Suprapubic skin (tissue), 4 donors: ENCODE results near the gene SLC9A9. TPM values are rescaled to one million over a fixed set of nuclear protein-coding genes. Genes with fewer than 3 reads are reported as not detected.

Experiments used
- DNase-seq, 2 donors: peaks; one replicate each; pipeline ENCODE4 v3.0.0-alpha.2; 2019; ENCODE audit warnings: low spot score in 2 of 2
- H3K27ac ChIP-seq: fragments of 200-600 bp; sonication (generic); one replicate; pipeline ENCODE4 v1.5.1; 2019
- H3K27me3 ChIP-seq: fragments of 200-600 bp; sonication (generic); one replicate; pipeline ENCODE4 v1.5.1; 2019
- H3K36me3 ChIP-seq: fragments of 200-600 bp; sonication (generic); one replicate; pipeline ENCODE4 v1.5.1; 2019
- H3K4me1 ChIP-seq: fragments of 200-600 bp; sonication (generic); one replicate; pipeline ENCODE4 v1.5.1; 2019
- H3K4me3 ChIP-seq: fragments of 200-600 bp; sonication (generic); one replicate; pipeline ENCODE4 v1.5.1; 2019; ENCODE audit warnings: mild to moderate bottlenecking
- H3K9me3 ChIP-seq: fragments of 200-600 bp; sonication (generic); one replicate; pipeline ENCODE4 v1.5.1; 2019
- EP300 ChIP-seq: sonication (generic); formaldehyde crosslinking; IDR thresholded peaks from one replicate; pipeline ENCODE4 v1.6.1; 2017; ENCODE audit warnings: antibody characterized with exemption
- POLR2A ChIP-seq, 2 donors: fragments of 450-650 bp; IDR thresholded peaks; one replicate each; pipeline ENCODE4 v1.6.1; 2017; ENCODE audit warnings: antibody characterized with exemption in 2 of 2, mild to moderate bottlenecking in 2 of 2, moderate library complexity in 2 of 2
- POLR2AphosphoS5 ChIP-seq, 3 donors: sonication (generic); formaldehyde crosslinking; IDR thresholded peaks; one replicate each; pipeline ENCODE4 v1.6.1; 2017; ENCODE audit warnings: antibody characterized with exemption in 3 of 3
- WGBS: methylation state at CpG from one replicate; pipeline ENCODE4 v1.1.5; 2018; 5-methylcytosine and 5-hydroxymethylcytosine counted together
- total RNA-seq, 4 donors: library from RNA; depleted of rRNA; stranded (reverse); fragments of >200 nt; gene quantifications; one replicate each; pipeline ENCODE4 v1.1.0, GENCODE V29; 2016
- TF ChIP-seq, protein P1 (sequence below), 2 donors: fragments of 200-600 bp in 1 of 2; fragments of 450-650 bp in 1 of 2; sonication (generic) in 1 of 2; IDR thresholded peaks; one replicate each; pipeline ENCODE4 v1.5.1; 2016 to 2019; ENCODE audit warnings: antibody characterized with exemption in 2 of 2, mild to moderate bottlenecking in 1 of 2, moderate library complexity in 1 of 2

The SLC9A9 gene
- total RNA-seq, 4 donors from 2014 or later, result 16.6 to 51.0 (median 30.0) TPM

DNA sequence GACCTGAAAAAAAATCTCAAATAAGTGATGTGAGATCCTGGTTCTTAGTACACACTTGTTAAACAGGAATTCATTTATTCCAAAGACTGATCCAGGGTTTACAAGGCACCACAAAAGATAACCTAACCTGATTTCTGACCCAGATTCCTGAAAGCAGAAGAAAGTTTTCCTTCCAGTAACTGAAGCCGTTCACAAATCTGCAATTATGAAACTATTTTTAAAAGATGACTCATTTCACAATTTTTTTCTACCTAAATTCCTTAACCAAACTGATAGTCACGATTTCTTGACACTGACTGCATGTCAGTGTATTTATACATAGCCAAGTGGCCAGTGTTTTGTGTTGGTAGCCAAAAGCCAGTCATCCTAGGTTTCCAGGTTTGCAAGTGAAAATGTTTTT, 17.1 kb downstream of the SLC9A9 start:
- Histone ChIP-seq H3K4me1 (peaks cover 21% of the 10 kb centered on the region), H3K36me3 (no peaks in the 10 kb centered on the region), H3K27me3 (no peaks in the 10 kb centered on the region), H3K27ac (peak overlapping the region; percentile 51), H3K9me3 (no peaks in the 10 kb centered on the region), H3K4me3 (no peak overlapping the region)
- no peak for DNase-seq
- WGBS, result 6% methylated on average over 2 of the region's 2 CpGs
- TF ChIP-seq, protein P1, sequence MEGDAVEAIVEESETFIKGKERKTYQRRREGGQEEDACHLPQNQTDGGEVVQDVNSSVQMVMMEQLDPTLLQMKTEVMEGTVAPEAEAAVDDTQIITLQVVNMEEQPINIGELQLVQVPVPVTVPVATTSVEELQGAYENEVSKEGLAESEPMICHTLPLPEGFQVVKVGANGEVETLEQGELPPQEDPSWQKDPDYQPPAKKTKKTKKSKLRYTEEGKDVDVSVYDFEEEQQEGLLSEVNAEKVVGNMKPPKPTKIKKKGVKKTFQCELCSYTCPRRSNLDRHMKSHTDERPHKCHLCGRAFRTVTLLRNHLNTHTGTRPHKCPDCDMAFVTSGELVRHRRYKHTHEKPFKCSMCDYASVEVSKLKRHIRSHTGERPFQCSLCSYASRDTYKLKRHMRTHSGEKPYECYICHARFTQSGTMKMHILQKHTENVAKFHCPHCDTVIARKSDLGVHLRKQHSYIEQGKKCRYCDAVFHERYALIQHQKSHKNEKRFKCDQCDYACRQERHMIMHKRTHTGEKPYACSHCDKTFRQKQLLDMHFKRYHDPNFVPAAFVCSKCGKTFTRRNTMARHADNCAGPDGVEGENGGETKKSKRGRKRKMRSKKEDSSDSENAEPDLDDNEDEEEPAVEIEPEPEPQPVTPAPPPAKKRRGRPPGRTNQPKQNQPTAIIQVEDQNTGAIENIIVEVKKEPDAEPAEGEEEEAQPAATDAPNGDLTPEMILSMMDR (IDR thresholded peaks at IDR 0.05), result no peak
- TF ChIP-seq POLR2A (IDR thresholded peaks at IDR 0.05) (no peak), POLR2AphosphoS5 (IDR thresholded peaks at IDR 0.05) (no peak), EP300 (no peak)

DNA sequence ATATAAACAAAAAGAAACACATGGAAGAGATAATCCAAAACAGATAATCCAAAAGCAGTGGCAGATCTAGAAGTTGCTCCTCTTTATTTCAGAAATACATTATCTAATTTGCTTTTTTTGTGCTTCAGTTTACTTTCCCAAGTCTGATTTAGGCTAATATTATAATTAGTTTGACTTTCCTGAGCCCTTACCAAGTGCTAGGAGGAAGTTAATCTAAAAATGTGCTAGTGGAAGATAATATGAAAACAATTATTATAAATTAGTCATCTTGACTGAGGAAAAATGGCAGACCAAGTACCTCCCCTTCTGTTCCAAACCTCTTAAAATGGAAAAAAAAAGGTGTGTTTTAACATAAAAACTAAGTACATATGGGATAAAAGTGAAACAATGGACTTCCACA, 17.5 kb downstream of the SLC9A9 start:
- Histone ChIP-seq H3K36me3 (no peaks in the 10 kb centered on the region), H3K9me3 (no peaks in the 10 kb centered on the region), H3K27me3 (no peaks in the 10 kb centered on the region), H3K4me3 (no peak overlapping the region), H3K4me1 (peaks cover 21% of the 10 kb centered on the region), H3K27ac (peak overlapping the region; percentile 51)
- TF ChIP-seq POLR2A (IDR thresholded peaks at IDR 0.05), result no peak
- TF ChIP-seq, protein P1 (IDR thresholded peaks at IDR 0.05), result no peak
- TF ChIP-seq EP300, result no peak
- TF ChIP-seq POLR2AphosphoS5 (IDR thresholded peaks at IDR 0.05), result no peak
- DNase-seq, result no peak

DNA sequence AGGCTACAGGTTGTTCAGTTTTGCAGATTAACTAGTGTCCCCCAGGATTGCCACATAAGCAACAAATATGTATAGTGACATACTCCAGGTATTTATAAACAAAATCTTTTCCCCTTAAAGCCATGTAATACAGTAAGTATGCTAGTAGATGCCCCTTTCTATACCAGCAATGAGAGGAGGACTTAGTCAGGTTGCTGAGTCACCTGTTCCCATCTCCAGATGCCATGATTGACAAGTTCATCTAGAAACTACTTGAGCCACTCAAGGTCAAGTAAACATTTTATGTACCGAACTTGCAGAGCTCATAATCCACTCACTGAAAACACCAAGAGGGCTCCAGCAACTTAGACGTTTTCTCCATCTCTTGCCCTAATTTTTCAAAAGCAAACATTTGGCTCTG, 18.2 kb downstream of the SLC9A9 start:
- peaks cover 24% of the 10 kb centered on the region for H3K4me1 ChIP-seq
- TF ChIP-seq, protein P1 (IDR thresholded peaks at IDR 0.05), result no peak
- TF ChIP-seq POLR2AphosphoS5 (IDR thresholded peaks at IDR 0.05) (no peak), EP300 (no peak), POLR2A (IDR thresholded peaks at IDR 0.05) (no peak)
- no peak overlapping the region for H3K4me3 ChIP-seq
- H3K36me3 ChIP-seq, result no peaks in the 10 kb centered on the region
- no peaks in the 10 kb centered on the region for H3K9me3 ChIP-seq
- no peak for DNase-seq
- no peak overlapping the region for H3K27ac ChIP-seq
- WGBS, result 60% methylated on average over 2 of the region's 2 CpGs
- no peaks in the 10 kb centered on the region for H3K27me3 ChIP-seq

DNA sequence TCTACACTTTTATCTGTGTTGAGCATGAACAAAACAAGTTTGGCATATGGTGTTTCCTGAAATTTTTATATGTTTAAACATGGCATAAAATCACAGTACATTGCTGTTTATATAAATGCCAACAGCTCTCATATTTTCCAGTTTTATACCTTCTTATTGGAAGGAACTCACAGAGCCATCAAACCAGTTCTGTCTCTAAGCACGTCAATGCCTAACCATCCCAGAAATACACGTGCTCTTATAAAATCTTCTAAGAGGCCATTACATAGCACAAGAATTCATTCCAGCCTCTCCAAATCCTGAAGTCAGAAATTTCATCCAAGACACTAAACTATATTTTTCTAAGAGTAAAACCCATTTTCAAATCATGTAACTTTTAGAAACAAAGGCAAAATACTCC, 20.8 kb downstream of the SLC9A9 start:
- Histone ChIP-seq H3K27me3 (no peaks in the 10 kb centered on the region), H3K9me3 (no peaks in the 10 kb centered on the region), H3K36me3 (no peaks in the 10 kb centered on the region), H3K4me1 (peaks cover 27% of the 10 kb centered on the region), H3K4me3 (no peak overlapping the region), H3K27ac (no peak overlapping the region)
- DNase-seq, result no peak
- TF ChIP-seq POLR2AphosphoS5 (IDR thresholded peaks at IDR 0.05), result no peak
- TF ChIP-seq EP300, result no peak
- TF ChIP-seq POLR2A (IDR thresholded peaks at IDR 0.05), result no peak
- TF ChIP-seq, protein P1 (IDR thresholded peaks at IDR 0.05), result no peak
- WGBS, result 63% methylated on average over 2 of the region's 2 CpGs

DNA sequence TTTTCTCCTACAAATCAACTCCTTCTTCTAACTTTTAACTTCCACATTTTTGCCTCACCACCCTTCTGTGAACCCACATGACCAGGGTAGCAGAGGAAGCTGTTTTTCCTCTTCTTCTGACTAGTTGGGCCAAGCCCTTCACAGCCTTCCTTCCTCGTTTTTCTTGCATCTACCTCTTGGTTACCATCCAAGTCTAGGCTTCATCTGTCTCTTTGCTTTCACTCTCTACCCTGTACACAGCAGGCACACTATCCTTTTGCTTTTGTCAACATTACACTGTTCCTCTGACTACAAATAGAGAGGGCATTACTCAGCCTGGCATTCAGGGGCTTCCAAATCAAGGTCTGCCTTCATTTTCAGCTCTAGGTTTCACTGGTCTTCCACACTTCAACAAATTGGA, 22.0 kb downstream of the SLC9A9 start:
- Histone ChIP-seq H3K4me3 (no peak overlapping the region), H3K27me3 (no peaks in the 10 kb centered on the region), H3K27ac (no peak overlapping the region), H3K36me3 (no peaks in the 10 kb centered on the region), H3K4me1 (peaks cover 17% of the 10 kb centered on the region), H3K9me3 (no peaks in the 10 kb centered on the region)
- TF ChIP-seq, protein P1 (IDR thresholded peaks at IDR 0.05), result no peak
- TF ChIP-seq POLR2A (IDR thresholded peaks at IDR 0.05), result no peak
- TF ChIP-seq POLR2AphosphoS5 (IDR thresholded peaks at IDR 0.05), result no peak
- TF ChIP-seq EP300, result no peak
- WGBS, result 27% methylated on average over 1 of the region's 1 CpG
- DNase-seq, result no peak
